GM15510 (cell line): ENCODE results near the gene ASXL1.

Source experiments
- POLR2A ChIP-seq: IDR thresholded peaks from 3 replicates; pipeline ENCODE4 v1.6.1; 2011; ENCODE audit warnings: borderline replicate concordance; ENCODE audit not compliant: insufficient read length; ENCODE audit errors: extremely low read depth

Gene ASXL1

DNA sequence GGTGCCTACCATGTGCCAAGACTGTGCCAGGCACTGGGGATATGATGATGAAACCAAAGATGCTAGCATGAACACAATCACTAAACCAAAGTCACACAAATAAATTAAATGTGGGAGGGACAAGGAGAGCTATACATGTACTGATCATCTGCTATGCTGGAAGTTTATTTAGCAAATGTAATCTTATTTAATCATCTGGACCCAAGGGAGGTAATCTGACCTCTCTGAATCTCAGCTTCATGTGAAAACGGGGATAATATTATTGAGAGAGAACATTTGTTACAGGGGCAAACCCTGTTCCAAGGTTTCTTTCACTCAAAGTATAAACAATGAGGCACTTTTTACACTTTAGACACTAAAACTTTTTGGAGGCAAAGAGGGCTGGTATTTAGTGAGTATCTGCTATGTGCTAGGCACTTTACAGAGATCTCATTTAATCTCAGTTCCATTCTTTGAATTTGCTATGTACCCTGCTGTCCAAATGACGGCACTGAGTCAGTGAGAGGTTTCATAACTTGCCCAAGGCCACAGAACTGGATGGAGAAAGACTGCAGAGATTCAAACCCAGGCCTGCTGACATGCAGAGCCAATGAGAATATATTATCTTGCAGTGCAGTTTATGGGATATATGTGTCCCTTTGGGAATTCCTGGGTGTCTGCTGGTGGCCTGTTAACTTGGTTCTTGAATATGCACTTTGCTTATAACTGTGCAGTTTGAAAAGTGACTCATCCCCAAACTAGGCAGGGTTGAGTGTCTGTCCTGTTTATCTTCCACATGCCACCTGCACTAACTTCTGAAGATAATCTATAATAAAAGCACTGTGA lies 3.3 kb upstream of the ASXL1 start:
- no peak for TF ChIP-seq POLR2A

DNA sequence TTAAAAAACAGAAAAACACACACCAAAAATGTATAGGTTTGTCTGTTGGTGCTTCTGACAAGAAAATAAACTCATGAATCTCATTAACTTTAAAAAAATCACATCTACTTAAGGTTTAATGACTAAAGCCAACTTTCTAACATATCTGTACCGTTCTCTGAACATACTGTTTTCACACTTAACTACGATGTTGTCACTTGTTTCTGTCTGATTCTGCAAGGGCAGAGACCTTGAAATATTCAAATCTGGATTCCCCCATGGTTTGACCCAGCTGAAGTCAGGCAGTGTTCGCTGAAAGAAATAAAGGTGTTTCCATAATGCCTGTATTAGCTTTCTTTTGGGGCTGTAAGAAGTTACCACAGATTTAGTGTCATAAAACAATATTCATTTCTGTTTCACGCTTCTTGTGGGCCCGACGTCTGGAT lies 2.7 kb upstream of the ASXL1 start:
- no peak for TF ChIP-seq POLR2A

DNA sequence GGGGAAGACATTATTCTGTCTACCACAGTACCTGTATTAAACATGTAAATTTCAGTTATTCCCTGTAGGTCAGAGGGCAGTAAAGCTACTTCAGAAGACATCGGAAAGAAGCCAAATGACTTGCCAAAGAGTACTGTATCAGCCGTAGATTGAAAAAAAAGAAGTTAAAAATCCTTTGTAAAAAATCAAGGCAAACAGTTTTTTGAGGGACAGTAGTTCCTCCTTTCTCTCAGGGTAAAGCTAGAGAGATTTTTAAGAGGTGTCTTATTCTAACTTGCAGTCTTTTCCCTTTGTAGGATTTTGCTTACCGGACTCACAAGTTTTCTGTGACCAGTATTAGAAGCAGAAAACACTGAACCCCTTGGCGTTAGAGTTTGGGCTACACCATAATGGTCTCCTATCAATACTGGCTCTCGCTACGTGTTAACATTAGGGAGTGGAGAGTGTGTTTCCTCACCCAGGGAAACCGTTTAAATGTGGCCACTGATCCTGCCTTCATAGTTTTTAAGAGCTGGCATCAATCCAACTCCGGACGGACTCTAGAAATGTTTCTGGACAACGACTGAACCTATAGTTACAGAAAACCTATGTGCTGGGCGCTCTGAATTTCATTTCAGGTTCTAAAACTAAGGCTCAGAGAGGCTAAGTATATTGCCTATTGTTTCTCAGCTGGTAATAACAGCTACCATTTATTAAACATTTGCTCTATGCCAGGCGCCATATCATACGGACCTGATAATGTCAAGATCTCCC lies 1.3 kb upstream of the ASXL1 start:
- TF ChIP-seq POLR2A, result no peak

DNA sequence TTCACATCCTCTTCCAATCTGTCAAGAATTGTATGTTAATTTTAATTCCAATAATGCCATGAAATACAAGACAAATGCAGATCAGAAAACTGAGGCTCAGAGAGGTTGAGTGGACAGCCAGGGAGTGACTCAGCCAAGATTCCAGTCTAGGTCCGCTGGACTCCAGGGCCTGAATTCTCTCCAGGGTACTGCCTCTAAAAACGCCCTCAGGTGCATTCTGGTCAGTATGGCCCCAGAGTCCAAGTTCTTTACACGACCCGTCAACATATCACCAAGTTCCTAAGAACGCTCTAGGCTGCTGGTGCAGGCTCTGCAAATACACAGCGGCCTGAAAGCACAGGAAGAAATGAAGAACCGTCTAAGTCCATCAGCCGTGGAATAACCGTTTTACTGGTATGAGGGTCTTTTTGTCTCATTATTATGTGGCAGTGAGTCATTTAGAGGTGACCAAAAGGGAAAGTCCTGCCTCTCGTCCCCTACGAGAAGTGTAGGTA lies 709 bp upstream of the ASXL1 start:
- no peak for TF ChIP-seq POLR2A

DNA sequence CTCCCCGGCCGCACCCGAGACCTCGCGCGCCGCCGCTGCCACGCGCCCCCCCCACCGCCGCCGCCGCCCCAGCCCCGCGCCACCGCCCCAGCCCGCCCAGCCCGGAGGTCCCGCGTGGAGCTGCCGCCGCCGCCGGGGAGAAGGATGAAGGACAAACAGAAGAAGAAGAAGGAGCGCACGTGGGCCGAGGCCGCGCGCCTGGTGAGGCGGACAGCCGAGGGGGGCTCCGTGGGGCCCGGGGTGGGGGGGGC lies 426 bp downstream of the ASXL1 start:
- TF ChIP-seq POLR2A, result peak; percentile 30

DNA sequence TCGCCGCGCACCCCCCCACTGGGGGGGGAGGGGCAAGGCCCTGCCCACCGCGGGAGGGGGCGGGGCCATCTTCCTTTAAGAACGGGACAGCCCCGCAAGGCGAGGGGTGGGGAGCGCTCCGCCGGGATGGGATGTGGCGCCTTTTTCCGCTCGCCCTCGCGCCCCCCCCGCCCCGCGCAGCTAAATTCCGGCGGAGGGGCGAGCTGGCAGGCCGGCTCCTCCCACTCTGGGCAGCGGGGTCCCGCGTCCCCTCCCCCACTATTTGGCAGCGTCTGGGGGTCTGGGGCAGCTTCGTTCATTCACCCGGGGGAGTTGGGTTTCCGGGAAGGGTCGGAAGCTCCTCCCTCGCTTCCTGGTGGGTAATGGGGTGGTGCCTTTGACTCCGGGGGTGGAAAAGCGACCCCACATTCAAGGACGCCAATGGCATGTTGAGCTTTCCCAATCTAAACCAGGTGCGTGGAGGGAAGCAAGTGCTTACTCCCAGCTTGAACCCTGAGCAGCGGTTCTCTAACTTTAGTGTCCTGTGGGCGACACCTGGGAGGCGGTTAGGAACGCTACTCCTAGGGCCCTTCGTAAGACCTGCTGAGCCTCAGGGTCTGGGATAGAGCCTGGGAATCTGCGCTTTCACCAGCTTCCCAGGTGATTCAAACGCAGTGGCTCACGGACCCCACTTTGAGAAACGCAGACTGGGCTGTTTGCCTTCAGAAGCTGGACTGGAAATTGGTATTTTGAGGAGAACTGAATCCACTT lies 927 bp downstream of the ASXL1 start:
- peak; percentile 74 for TF ChIP-seq POLR2A

DNA sequence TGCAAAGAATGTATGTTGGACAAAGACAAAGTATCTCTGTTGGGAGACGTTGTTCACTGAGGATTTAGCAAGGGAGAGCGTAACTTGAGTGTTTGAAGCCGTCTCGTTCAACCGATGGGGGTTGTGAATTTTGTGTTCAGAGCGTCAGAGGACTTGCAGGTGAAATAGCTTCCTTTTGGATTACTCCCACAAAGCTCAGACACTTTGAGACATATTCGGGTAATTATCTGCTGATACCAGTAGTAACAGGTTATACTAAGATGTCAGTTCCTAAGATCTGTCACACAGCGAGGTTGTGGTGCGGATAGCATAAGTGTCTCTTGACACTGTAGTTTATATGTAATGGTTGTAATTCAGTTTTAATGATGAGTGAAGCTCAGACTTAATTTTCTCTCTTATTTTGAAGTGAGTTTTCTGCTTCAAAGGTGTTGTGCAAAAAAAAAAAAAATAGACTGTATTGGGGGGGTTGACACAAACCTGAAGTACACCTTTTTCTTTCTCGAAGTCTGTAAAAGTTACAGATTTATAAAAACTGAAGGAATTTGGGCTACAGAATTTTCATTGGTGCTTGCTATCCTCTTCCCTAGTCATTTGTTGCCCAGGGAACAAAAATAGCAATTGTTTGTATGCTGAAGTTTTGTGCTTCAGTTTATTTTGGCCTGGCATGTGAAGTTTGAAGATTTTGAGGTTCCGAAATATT lies 1.7 kb downstream of the ASXL1 start:
- no peak for TF ChIP-seq POLR2A

DNA sequence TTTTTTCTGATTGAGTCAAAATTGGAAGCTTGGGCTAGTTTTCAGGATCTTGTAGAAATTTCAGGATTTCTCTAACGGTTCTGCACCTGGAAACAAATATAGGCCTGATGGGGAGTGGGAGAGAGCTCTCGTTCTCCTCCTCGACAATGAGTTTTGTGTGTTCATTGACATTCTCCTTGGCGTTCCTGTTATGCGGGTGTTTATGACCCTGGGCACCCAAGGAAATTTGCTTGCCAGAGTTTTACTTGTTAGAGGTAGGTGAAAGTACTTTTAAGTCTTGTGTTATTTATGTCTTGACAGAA lies 2.2 kb downstream of the ASXL1 start:
- TF ChIP-seq POLR2A, result no peak

DNA sequence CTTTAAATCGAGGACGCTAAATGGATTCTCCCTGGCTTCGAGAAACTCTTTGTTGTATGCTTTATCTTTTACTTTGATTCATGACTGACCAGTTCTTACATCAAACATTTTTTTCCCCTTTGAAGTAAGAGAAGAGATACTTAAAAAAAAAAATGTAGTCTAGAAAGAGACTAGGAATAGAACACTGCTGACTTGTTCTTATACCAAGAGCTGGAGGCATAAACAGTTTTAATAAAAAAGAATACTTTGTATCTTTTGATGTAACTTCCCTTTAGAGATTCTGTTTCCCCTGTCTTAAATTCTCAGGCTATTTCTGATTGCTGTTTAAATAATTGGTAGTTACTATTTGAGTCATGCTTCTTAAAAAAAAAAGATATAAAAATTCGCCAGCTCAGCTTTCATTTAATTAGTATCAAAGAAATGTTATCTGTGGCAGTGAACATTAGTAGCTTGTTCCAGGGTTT lies 4.8 kb downstream of the ASXL1 start:
- TF ChIP-seq POLR2A, result no peak

DNA sequence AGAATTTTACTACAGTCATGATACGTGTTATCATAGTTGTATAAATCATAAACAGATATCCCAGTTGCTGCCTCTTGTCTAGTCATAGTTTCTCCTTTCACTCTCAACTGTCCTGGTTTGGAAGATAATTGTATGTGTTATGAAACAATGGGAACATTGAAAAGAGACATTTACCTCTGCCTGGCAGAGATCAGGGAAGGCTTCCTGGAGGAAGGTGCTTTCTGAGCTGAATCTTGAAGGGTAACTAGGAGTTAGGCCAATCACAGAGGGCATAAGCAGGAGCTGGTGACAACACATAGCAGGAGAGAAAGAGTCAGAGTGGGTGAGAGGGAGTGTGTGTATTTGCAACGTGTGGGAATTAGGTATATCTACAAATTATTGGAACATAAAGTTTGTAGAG lies 5.4 kb downstream of the ASXL1 start:
- TF ChIP-seq POLR2A, result no peak

DNA sequence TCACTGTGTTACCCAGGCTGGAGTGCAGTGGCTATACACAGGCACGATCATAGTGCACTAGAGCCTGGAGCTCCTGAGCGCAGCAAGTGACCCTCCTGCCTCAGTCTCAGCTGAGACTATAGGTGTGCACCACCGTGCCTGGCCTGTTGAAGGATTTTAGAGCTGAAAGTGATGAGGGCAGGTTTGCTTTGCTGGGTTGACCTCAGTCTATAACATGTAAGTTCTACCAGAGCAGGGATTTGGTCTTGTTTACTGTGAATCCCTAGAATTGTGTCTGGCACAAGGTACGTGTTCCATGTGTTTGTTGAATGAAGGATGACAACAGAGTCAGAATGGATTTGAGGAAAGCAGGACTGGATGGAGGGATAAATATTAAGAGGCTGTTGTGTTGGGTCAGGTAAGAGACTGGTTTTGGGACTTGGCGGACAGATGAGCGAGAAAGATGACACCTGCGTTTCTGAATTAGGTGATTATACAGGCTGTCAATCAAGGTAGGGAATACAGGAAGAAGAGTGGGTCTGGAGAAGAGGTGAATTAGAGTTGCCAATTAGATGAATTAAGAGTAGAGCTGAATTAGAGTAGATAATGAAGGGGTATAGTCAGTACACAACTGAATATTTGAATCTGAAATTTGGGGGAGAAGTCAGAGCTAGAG lies 6.5 kb downstream of the ASXL1 start:
- no peak for TF ChIP-seq POLR2A

DNA sequence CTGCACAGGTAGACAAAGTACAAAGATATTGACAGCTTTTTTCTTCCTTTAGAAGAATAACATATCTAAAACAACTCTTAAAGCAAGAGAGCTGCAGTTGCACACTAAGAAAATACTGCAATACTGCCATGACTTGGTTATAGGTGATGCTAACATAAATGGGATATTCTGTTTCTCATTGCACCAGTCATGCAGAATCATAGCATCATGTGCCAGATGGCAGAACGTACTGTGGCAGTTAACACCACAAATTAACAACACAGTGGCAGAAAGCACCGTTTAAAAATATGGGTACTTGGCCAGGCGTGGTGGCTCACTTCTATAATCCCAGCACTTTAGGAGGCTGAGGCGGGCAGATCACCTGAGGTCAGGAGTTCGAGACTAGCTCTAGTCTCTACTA lies 7.4 kb downstream of the ASXL1 start:
- TF ChIP-seq POLR2A, result no peak

DNA sequence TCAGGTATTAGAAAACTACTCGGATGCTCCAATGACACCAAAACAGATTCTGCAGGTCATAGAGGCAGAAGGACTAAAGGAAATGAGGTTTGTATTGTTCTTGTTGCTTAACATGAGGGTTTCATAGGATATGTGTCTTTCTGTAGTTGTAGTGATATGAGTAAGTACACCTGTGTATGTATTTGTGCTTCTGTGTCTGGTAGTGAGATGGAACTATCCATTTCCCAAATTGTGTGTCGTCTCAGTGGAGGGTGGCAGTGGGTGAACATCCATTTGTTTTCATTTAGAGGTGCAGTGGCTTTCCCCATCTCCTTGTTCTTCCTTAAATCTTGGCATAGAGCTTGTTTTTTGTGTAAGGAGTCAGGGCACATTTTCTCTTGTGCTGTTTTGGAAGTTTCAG lies 8.2 kb downstream of the ASXL1 start:
- TF ChIP-seq POLR2A, result no peak

DNA sequence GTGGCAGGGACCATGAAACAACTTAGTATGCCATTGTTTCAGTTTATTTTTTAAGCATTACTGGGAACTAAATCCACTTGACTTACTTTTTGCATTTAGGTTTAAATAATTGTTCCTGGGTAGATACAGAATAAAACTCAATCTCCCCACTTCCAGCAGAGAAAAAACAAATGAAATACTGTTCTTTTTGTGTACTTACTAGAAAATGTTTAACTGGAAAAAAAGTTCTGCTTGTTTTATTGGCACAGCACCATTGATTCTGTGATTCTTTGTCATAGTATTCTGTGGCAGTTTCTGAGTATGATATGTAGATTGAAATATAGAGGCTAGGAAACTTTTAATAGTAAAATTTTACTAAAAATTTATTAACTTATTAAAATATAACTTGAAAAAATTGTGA lies 10.2 kb downstream of the ASXL1 start:
- TF ChIP-seq POLR2A, result no peak
